ENCODE measurements around the gene CCDC57.

CCDC57 gene

GRCh38 chr17:82223517-82223916, 10.9 kb upstream of the CCDC57 start:
- H3K79me2 ChIP-seq (ENCODE audit: insufficient read depth, low read length) = no peaks in the 10 kb centered on the region
- no peaks in the 10 kb centered on the region for H3F3A ChIP-seq (ENCODE audit: insufficient read depth)
- no peaks in the 10 kb centered on the region for H4K20me1 ChIP-seq (ENCODE audit: low read depth, low read length)
- no peak overlapping the region for H2AFZ ChIP-seq (ENCODE audit: low read depth, low read length, severe bottlenecking)
- no peak overlapping the region for H3K4me2 ChIP-seq (ENCODE audit: low read depth, low read length, poor library complexity, severe bottlenecking)
- no peaks in the 10 kb centered on the region for H3K9me3 ChIP-seq (ENCODE audit: insufficient read depth, low read length)
- H3K9ac ChIP-seq (ENCODE audit: low read length) = no peak overlapping the region
- TF ChIP-seq EZH2phosphoT487 (conservative IDR thresholded peaks at IDR 0.05; ENCODE audit: low read length) = no peak
- TF ChIP-seq, protein P1, sequence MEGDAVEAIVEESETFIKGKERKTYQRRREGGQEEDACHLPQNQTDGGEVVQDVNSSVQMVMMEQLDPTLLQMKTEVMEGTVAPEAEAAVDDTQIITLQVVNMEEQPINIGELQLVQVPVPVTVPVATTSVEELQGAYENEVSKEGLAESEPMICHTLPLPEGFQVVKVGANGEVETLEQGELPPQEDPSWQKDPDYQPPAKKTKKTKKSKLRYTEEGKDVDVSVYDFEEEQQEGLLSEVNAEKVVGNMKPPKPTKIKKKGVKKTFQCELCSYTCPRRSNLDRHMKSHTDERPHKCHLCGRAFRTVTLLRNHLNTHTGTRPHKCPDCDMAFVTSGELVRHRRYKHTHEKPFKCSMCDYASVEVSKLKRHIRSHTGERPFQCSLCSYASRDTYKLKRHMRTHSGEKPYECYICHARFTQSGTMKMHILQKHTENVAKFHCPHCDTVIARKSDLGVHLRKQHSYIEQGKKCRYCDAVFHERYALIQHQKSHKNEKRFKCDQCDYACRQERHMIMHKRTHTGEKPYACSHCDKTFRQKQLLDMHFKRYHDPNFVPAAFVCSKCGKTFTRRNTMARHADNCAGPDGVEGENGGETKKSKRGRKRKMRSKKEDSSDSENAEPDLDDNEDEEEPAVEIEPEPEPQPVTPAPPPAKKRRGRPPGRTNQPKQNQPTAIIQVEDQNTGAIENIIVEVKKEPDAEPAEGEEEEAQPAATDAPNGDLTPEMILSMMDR (IDR thresholded peaks at IDR 0.05; ENCODE audit: insufficient read depth, low read length, poor library complexity, severe bottlenecking) = no peak
- H3K27me3 ChIP-seq (ENCODE audit: low read length) = no peaks in the 10 kb centered on the region
- H3K9me2 ChIP-seq (replicated peaks; ENCODE audit: insufficient read depth, low read length) = no peaks in the 10 kb centered on the region
- no peak overlapping the region for H3K4me3 ChIP-seq (ENCODE audit: insufficient read depth, low read length, poor library complexity, severe bottlenecking)
- no peaks in the 10 kb centered on the region for H3K36me3 ChIP-seq (ENCODE audit: low read length)
- H3K27ac ChIP-seq (ENCODE audit: low read depth, low read length) = no peak overlapping the region

GRCh38 chr17:82222816-82223215, 10.2 kb upstream of the CCDC57 start:
- H3K27me3 ChIP-seq (ENCODE audit: low read length) = no peaks in the 10 kb centered on the region

GRCh38 chr17:82221341-82221902, 8.8 kb upstream of the CCDC57 start:
- Histone ChIP-seq H3K9me3 (ENCODE audit: insufficient read depth, low read length) (no peaks in the 10 kb centered on the region), H3K36me3 (ENCODE audit: low read length) (no peaks in the 10 kb centered on the region)

More at GRCh38 chr17:82222816-82223215, 10.2 kb upstream of the CCDC57 start:
- H3K27ac ChIP-seq (ENCODE audit: low read depth, low read length) = no peak overlapping the region
- H3K9me3 ChIP-seq (ENCODE audit: insufficient read depth, low read length) = no peaks in the 10 kb centered on the region
- no peak overlapping the region for H2AFZ ChIP-seq (ENCODE audit: low read depth, low read length, severe bottlenecking)
- no peak overlapping the region for H3K4me2 ChIP-seq (ENCODE audit: low read depth, low read length, poor library complexity, severe bottlenecking)
- H3K9me2 ChIP-seq (replicated peaks; ENCODE audit: insufficient read depth, low read length) = no peaks in the 10 kb centered on the region
- no peaks in the 10 kb centered on the region for H3K79me2 ChIP-seq (ENCODE audit: insufficient read depth, low read length)
- H3K4me3 ChIP-seq (ENCODE audit: insufficient read depth, low read length, poor library complexity, severe bottlenecking) = no peak overlapping the region
- no peak for TF ChIP-seq EZH2phosphoT487 (conservative IDR thresholded peaks at IDR 0.05; ENCODE audit: low read length)
- TF ChIP-seq, protein P1 (IDR thresholded peaks at IDR 0.05; ENCODE audit: insufficient read depth, low read length, poor library complexity, severe bottlenecking) = no peak
- H3K9ac ChIP-seq (ENCODE audit: low read length) = no peak overlapping the region
- H3F3A ChIP-seq (ENCODE audit: insufficient read depth) = no peaks in the 10 kb centered on the region
- no peaks in the 10 kb centered on the region for H4K20me1 ChIP-seq (ENCODE audit: low read depth, low read length)
- no peaks in the 10 kb centered on the region for H3K36me3 ChIP-seq (ENCODE audit: low read length)

More at GRCh38 chr17:82221341-82221902, 8.8 kb upstream of the CCDC57 start:
- Histone ChIP-seq H2AFZ (ENCODE audit: low read depth, low read length, severe bottlenecking) (no peak overlapping the region), H3K27me3 (ENCODE audit: low read length) (no peaks in the 10 kb centered on the region), H3K4me2 (ENCODE audit: low read depth, low read length, poor library complexity, severe bottlenecking) (no peak overlapping the region), H3K9ac (ENCODE audit: low read length) (no peak overlapping the region), H3K79me2 (ENCODE audit: insufficient read depth, low read length) (no peaks in the 10 kb centered on the region), H4K20me1 (ENCODE audit: low read depth, low read length) (no peaks in the 10 kb centered on the region), H3K27ac (ENCODE audit: low read depth, low read length) (no peak overlapping the region), H3K4me3 (ENCODE audit: insufficient read depth, low read length, poor library complexity, severe bottlenecking) (no peak overlapping the region), H3F3A (ENCODE audit: insufficient read depth) (no peaks in the 10 kb centered on the region), H3K9me2 (replicated peaks; ENCODE audit: insufficient read depth, low read length) (no peaks in the 10 kb centered on the region)
- TF ChIP-seq, protein P1 (IDR thresholded peaks at IDR 0.05; ENCODE audit: insufficient read depth, low read length, poor library complexity, severe bottlenecking) = no peak
- no peak for TF ChIP-seq EZH2phosphoT487 (conservative IDR thresholded peaks at IDR 0.05; ENCODE audit: low read length)

All from SU-DHL-6 (cell line).